ENCODE measurements around the gene LRRC3B. TPM values are rescaled to one million over a fixed set of nuclear protein-coding genes. Genes with fewer than 3 reads are reported as not detected.

LRRC3B gene
- polyA plus RNA-seq, 3 donors = not detected

GRCh38 chr3:26708501-26708900, 85.9 kb downstream of the LRRC3B start:
- H2AFZ ChIP-seq (ENCODE audit: insufficient read depth, low read depth, low read length, poor library complexity, severe bottlenecking) = no peak overlapping the region
- intact Hi-C loops (cut with micrococcal nuclease) = no loop called here
- no peaks in the 10 kb centered on the region for H4K20me1 ChIP-seq (ENCODE audit: insufficient read depth, low read length)
- H3K4me1 ChIP-seq (ENCODE audit: control insufficient read depth in 1 of 2, insufficient read depth in 2 of 2, low read length in 2 of 2) = no peaks in the 10 kb centered on the region
- H3K27me3 Mint-ChIP-seq (ENCODE audit: low read depth in 3 of 3) = no peaks in the 10 kb centered on the region
- WGBS (ENCODE audit: insufficient coverage) = no CpG with 5 or more reads among the region's 1 CpG
- H3K9me3 ChIP-seq (replicated peaks in 1 of 2; ENCODE audit: control insufficient read depth in 1 of 2, insufficient read depth in 1 of 2, low read length in 2 of 2) = peaks cover 0 to 5% of the 10 kb centered on the region in 2 donors
- TF ChIP-seq, protein P1, sequence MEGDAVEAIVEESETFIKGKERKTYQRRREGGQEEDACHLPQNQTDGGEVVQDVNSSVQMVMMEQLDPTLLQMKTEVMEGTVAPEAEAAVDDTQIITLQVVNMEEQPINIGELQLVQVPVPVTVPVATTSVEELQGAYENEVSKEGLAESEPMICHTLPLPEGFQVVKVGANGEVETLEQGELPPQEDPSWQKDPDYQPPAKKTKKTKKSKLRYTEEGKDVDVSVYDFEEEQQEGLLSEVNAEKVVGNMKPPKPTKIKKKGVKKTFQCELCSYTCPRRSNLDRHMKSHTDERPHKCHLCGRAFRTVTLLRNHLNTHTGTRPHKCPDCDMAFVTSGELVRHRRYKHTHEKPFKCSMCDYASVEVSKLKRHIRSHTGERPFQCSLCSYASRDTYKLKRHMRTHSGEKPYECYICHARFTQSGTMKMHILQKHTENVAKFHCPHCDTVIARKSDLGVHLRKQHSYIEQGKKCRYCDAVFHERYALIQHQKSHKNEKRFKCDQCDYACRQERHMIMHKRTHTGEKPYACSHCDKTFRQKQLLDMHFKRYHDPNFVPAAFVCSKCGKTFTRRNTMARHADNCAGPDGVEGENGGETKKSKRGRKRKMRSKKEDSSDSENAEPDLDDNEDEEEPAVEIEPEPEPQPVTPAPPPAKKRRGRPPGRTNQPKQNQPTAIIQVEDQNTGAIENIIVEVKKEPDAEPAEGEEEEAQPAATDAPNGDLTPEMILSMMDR (IDR thresholded peaks at IDR 0.05) = no peak
- no peaks in the 10 kb centered on the region for H3K79me2 ChIP-seq (ENCODE audit: insufficient read depth, low read length)
- H3K27me3 ChIP-seq (ENCODE audit: control insufficient read depth in 2 of 2, insufficient read depth in 2 of 2, low read length in 2 of 2) = no peaks in the 10 kb centered on the region
- H3K27ac Mint-ChIP-seq = no peak overlapping the region
- no peak overlapping the region for H3K9ac ChIP-seq (ENCODE audit: insufficient read depth, low read length, poor library complexity, severe bottlenecking)
- no peak overlapping the region for H3K4me3 ChIP-seq (replicated peaks in 1 of 3; ENCODE audit: low read depth in 2 of 3, low read length in 3 of 3)
- no peak overlapping the region for H3K4me3 Mint-ChIP-seq
- H3K27ac ChIP-seq (ENCODE audit: low read depth in 1 of 2, low read length in 2 of 2) = no peak overlapping the region
- H3K36me3 ChIP-seq (replicated peaks in 1 of 2; ENCODE audit: control insufficient read depth in 1 of 2, insufficient read depth in 2 of 2, low read length in 2 of 2) = no peaks in the 10 kb centered on the region
- H3K4me2 ChIP-seq (replicated peaks; ENCODE audit: extremely low read depth, low read length, poor library complexity, severe bottlenecking) = no peak overlapping the region
- H3K36me3 Mint-ChIP-seq = no peaks in the 10 kb centered on the region
- no peak for DNase-seq
- H3K4me1 Mint-ChIP-seq = no peaks in the 10 kb centered on the region
- peaks cover 0 to 3% (median 0%) of the 10 kb centered on the region in 7 donors for H3K9me3 Mint-ChIP-seq

DNA sequence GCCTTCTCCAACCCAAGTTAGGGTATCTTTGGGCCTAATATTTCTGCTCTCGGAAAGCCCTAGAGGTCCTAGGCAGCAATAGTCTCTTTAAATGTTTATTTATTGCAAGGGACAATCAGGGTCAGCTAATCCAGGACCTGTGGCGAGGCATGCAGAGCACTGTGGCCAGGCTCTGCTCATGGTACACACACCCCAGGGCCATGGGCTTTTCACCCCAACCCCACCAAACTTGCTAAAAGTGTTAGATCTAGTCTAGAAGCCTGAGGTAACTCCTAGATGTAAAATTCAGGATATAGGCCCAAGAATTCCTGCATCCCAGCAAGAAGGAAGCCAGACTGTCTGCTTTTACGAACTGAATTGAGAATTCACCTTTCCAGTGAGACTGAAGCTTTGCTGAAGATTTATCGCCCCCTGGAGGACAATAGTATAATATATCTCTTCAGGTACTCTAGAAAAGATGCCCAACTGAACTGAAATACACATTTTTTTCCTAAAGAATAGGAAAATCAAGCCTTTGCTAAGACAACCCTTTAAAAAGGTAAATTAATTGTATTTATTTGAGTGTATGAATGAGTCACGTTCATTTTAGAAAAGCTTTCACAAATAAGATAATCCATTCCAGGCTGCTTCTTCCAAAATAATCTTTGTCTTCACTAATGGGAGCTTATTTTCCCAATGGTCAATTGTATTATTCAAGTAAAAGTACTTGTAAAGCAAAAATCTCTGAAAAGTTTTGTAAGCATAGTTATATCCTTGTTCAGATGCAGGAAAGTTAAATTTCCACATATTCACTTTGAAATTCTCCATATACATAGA, 89.8 kb downstream of the LRRC3B start:
- no CpG with 5 or more reads among the region's 5 CpGs for WGBS (ENCODE audit: insufficient coverage)
- TF ChIP-seq, protein P1 (IDR thresholded peaks at IDR 0.05) = peak; percentile 32
- no peak overlapping the region for H3K9ac ChIP-seq (ENCODE audit: insufficient read depth, low read length, poor library complexity, severe bottlenecking)
- no peak overlapping the region for H3K4me3 Mint-ChIP-seq
- H3K4me1 ChIP-seq (ENCODE audit: control insufficient read depth in 1 of 2, insufficient read depth in 2 of 2, low read length in 2 of 2) = no peaks in the 10 kb centered on the region
- H3K36me3 ChIP-seq (replicated peaks in 1 of 2; ENCODE audit: control insufficient read depth in 1 of 2, insufficient read depth in 2 of 2, low read length in 2 of 2) = no peaks in the 10 kb centered on the region
- no peaks in the 10 kb centered on the region for H3K27me3 Mint-ChIP-seq (ENCODE audit: low read depth in 3 of 3)
- H3K9me3 Mint-ChIP-seq = peaks cover 0 to 3% (median 0%) of the 10 kb centered on the region in 7 donors
- H3K4me2 ChIP-seq (replicated peaks; ENCODE audit: extremely low read depth, low read length, poor library complexity, severe bottlenecking) = no peak overlapping the region
- H3K79me2 ChIP-seq (ENCODE audit: insufficient read depth, low read length) = no peaks in the 10 kb centered on the region
- no peak for DNase-seq
- H3K36me3 Mint-ChIP-seq = no peaks in the 10 kb centered on the region
- H3K27ac ChIP-seq (ENCODE audit: low read depth in 1 of 2, low read length in 2 of 2) = no peak overlapping the region
- H2AFZ ChIP-seq (ENCODE audit: insufficient read depth, low read depth, low read length, poor library complexity, severe bottlenecking) = no peak overlapping the region
- no peak overlapping the region for H3K4me3 ChIP-seq (replicated peaks in 1 of 3; ENCODE audit: low read depth in 2 of 3, low read length in 3 of 3)
- no peaks in the 10 kb centered on the region for H3K27me3 ChIP-seq (ENCODE audit: control insufficient read depth in 2 of 2, insufficient read depth in 2 of 2, low read length in 2 of 2)
- intact Hi-C loops (cut with micrococcal nuclease) = no loop called here
- no peaks in the 10 kb centered on the region for H3K9me3 ChIP-seq (replicated peaks in 1 of 2; ENCODE audit: control insufficient read depth in 1 of 2, insufficient read depth in 1 of 2, low read length in 2 of 2)
- no peaks in the 10 kb centered on the region for H4K20me1 ChIP-seq (ENCODE audit: insufficient read depth, low read length)
- no peaks in the 10 kb centered on the region for H3K4me1 Mint-ChIP-seq
- H3K27ac Mint-ChIP-seq = no peak overlapping the region
